T-helper 17 cell (primary cell): ENCODE results near the gene SLCO2A1. TPM values are rescaled to one million over a fixed set of nuclear protein-coding genes. Genes with fewer than 3 reads are reported as not detected.

ENCODE experiments used
- ATAC-seq: fragments of 150-1000 bp; cut with Tn5 transposase; 2 replicates; pipeline ENCODE4 v1.10.0; 2021; ENCODE audit warnings: mild to moderate bottlenecking, moderate library complexity
- DNase-seq, 3 donors: peaks; one replicate each; pipeline versions ENCODE4 v3.0.0 to v3.0.0-alpha.2; 2020 to 2021
- H3K9me3 ChIP-seq: one replicate; pipeline ENCODE4 v1.7.0; 2013; ENCODE audit warnings: low read length, mild to moderate bottlenecking; ENCODE audit not compliant: control insufficient read depth, poor library complexity, severe bottlenecking
- H3K27ac Mint-ChIP-seq: one replicate; pipeline ENCODE4 v1.8.0; 2022; ENCODE audit warnings: mild to moderate bottlenecking, moderate library complexity, mixed read lengths
- H3K27me3 Mint-ChIP-seq: one replicate; pipeline ENCODE4 v1.8.0; 2022; ENCODE audit warnings: mixed read lengths
- H3K36me3 Mint-ChIP-seq: one replicate; pipeline ENCODE4 v1.8.0; 2022; ENCODE audit warnings: low read depth, mixed read lengths
- H3K4me1 Mint-ChIP-seq: one replicate; pipeline ENCODE4 v1.8.0; 2022; ENCODE audit warnings: mild to moderate bottlenecking, mixed read lengths
- H3K4me3 Mint-ChIP-seq: one replicate; pipeline ENCODE4 v1.8.0; 2022; ENCODE audit warnings: mild to moderate bottlenecking, moderate library complexity, mixed read lengths
- total RNA-seq, 4 donors: library from RNA in 2 of 4; stranded (reverse) in 2 of 4; gene quantifications; one replicate each; pipeline ENCODE4 v1.2.3 and lab custom pipeline; 2022 to 2026

Gene SLCO2A1
- total RNA-seq, 2 donors from 2014 or later: 0.16 TPM; not detected in 1

GRCh38 chr3:133997871-133998635 lies 31.7 kb downstream of the SLCO2A1 start:
- Mint-ChIP-seq H3K4me1 (peaks cover 4% of the 10 kb centered on the region), H3K36me3 (no peaks in the 10 kb centered on the region), H3K27ac (no peak overlapping the region), H3K27me3 (peaks cover 48% of the 10 kb centered on the region), H3K4me3 (no peak overlapping the region)
- ATAC-seq (no peak), DNase-seq (no peak)
- no peaks in the 10 kb centered on the region for H3K9me3 ChIP-seq

- Mint-ChIP-seq H3K4me1 (peaks cover 4% of the 10 kb centered on the region), H3K27me3 (peaks cover 55% of the 10 kb centered on the region), H3K4me3 (no peak overlapping the region), H3K36me3 (no peaks in the 10 kb centered on the region), H3K27ac (no peak overlapping the region)
- ATAC-seq: no peak
- DNase-seq: no peak
- no peaks in the 10 kb centered on the region for H3K9me3 ChIP-seq
These were observed 32.7 kb downstream of the SLCO2A1 start for GRCh38 chr3:133996996-133997395.

- DNase-seq (no peak), ATAC-seq (no peak)
- Mint-ChIP-seq H3K27ac (no peak overlapping the region), H3K4me1 (peaks cover 4% of the 10 kb centered on the region), H3K27me3 (peaks cover 57% of the 10 kb centered on the region), H3K36me3 (no peaks in the 10 kb centered on the region), H3K4me3 (no peak overlapping the region)
- H3K9me3 ChIP-seq: no peaks in the 10 kb centered on the region
These were observed 33.5 kb downstream of the SLCO2A1 start for GRCh38 chr3:133996251-133996661.

- Mint-ChIP-seq H3K27me3 (peaks cover 57% of the 10 kb centered on the region), H3K4me1 (peaks cover 4% of the 10 kb centered on the region), H3K27ac (no peak overlapping the region), H3K4me3 (no peak overlapping the region), H3K36me3 (no peaks in the 10 kb centered on the region)
- ATAC-seq (no peak), DNase-seq (no peak)
- H3K9me3 ChIP-seq: no peaks in the 10 kb centered on the region
These were observed 34.5 kb downstream of the SLCO2A1 start for GRCh38 chr3:133995264-133995663.

- H3K36me3 Mint-ChIP-seq: peaks cover 2% of the 10 kb centered on the region
- peaks cover 47% of the 10 kb centered on the region for H3K27me3 Mint-ChIP-seq
- no peak for DNase-seq
- no peak overlapping the region for H3K4me3 Mint-ChIP-seq
- peaks cover 2% of the 10 kb centered on the region for H3K4me1 Mint-ChIP-seq
- no peak overlapping the region for H3K27ac Mint-ChIP-seq
- H3K9me3 ChIP-seq: no peaks in the 10 kb centered on the region
- ATAC-seq: no peak
These were observed 35.4 kb downstream of the SLCO2A1 start for GRCh38 chr3:133994166-133994890.

- DNase-seq: no peak
- no peak for ATAC-seq
- peaks cover 42% of the 10 kb centered on the region for H3K27me3 Mint-ChIP-seq
These were observed 36.6 kb downstream of the SLCO2A1 start for GRCh38 chr3:133992951-133993620.

GRCh38 chr3:133992381-133992780 lies 37.3 kb downstream of the SLCO2A1 start:
- DNase-seq: no peak
- Mint-ChIP-seq H3K4me1 (peaks cover 2% of the 10 kb centered on the region), H3K27ac (no peak overlapping the region), H3K4me3 (no peak overlapping the region), H3K27me3 (peaks cover 49% of the 10 kb centered on the region), H3K36me3 (peaks cover 2% of the 10 kb centered on the region)
- no peak for ATAC-seq
- H3K9me3 ChIP-seq: no peaks in the 10 kb centered on the region

More at GRCh38 chr3:133992951-133993620, 36.6 kb downstream of the SLCO2A1 start:
- Mint-ChIP-seq H3K36me3 (peaks cover 2% of the 10 kb centered on the region), H3K4me3 (no peak overlapping the region), H3K27ac (no peak overlapping the region), H3K4me1 (peaks cover 2% of the 10 kb centered on the region)
- no peaks in the 10 kb centered on the region for H3K9me3 ChIP-seq

GRCh38 chr3:133991637-133992036 lies 38.1 kb downstream of the SLCO2A1 start:
- Mint-ChIP-seq H3K4me1 (peaks cover 2% of the 10 kb centered on the region), H3K27ac (no peak overlapping the region), H3K27me3 (peaks cover 56% of the 10 kb centered on the region), H3K4me3 (no peak overlapping the region), H3K36me3 (peaks cover 2% of the 10 kb centered on the region)
- no peaks in the 10 kb centered on the region for H3K9me3 ChIP-seq
- DNase-seq (no peak), ATAC-seq (no peak)

- no peak for ATAC-seq
- no peaks in the 10 kb centered on the region for H3K9me3 ChIP-seq
- peaks cover 2% of the 10 kb centered on the region for H3K36me3 Mint-ChIP-seq
These were observed 38.5 kb downstream of the SLCO2A1 start for GRCh38 chr3:133991209-133991608.

GRCh38 chr3:133989936-133990702 lies 39.6 kb downstream of the SLCO2A1 start:
- H3K27ac Mint-ChIP-seq: no peak overlapping the region
- no peak overlapping the region for H3K4me3 Mint-ChIP-seq
- H3K36me3 Mint-ChIP-seq: peaks cover 2% of the 10 kb centered on the region
- ATAC-seq: no peak
- DNase-seq: no peak
- H3K27me3 Mint-ChIP-seq: peaks cover 57% of the 10 kb centered on the region
- H3K9me3 ChIP-seq: no peaks in the 10 kb centered on the region
- H3K4me1 Mint-ChIP-seq: peaks cover 2% of the 10 kb centered on the region

More at GRCh38 chr3:133991209-133991608, 38.5 kb downstream of the SLCO2A1 start:
- no peak overlapping the region for H3K27ac Mint-ChIP-seq
- H3K4me3 Mint-ChIP-seq: no peak overlapping the region
- H3K27me3 Mint-ChIP-seq: peaks cover 56% of the 10 kb centered on the region
- no peak for DNase-seq
- peaks cover 2% of the 10 kb centered on the region for H3K4me1 Mint-ChIP-seq

GRCh38 chr3:133988631-133989161 lies 41.0 kb downstream of the SLCO2A1 start:
- H3K4me1 Mint-ChIP-seq: no peaks in the 10 kb centered on the region
- H3K27me3 Mint-ChIP-seq: peaks cover 52% of the 10 kb centered on the region
- no peak overlapping the region for H3K27ac Mint-ChIP-seq
- H3K4me3 Mint-ChIP-seq: no peak overlapping the region
- ATAC-seq (no peak), DNase-seq (no peak)
- peaks cover 2% of the 10 kb centered on the region for H3K36me3 Mint-ChIP-seq
- H3K9me3 ChIP-seq: no peaks in the 10 kb centered on the region

GRCh38 chr3:133987948-133988484 lies 41.7 kb downstream of the SLCO2A1 start:
- peaks cover 53% of the 10 kb centered on the region for H3K27me3 Mint-ChIP-seq
- H3K4me1 Mint-ChIP-seq: no peaks in the 10 kb centered on the region
- H3K9me3 ChIP-seq: no peaks in the 10 kb centered on the region
- H3K36me3 Mint-ChIP-seq: peaks cover 2% of the 10 kb centered on the region
- DNase-seq (no peak), ATAC-seq (no peak)
- no peak overlapping the region for H3K4me3 Mint-ChIP-seq
- H3K27ac Mint-ChIP-seq: no peak overlapping the region
